NCI-H2107 treated with DMSO at 0.1 percent for 48 hours (cell line): ENCODE data around the gene SYNGR2.
A peak's percentile ranks its signal among the peaks of the same experiment; 100 is the strongest.

Experiments used
- DNase-seq: peaks from one replicate; lab custom pipeline; 2025; ENCODE audit not compliant: unreplicated experiment; lab: John Stamatoyannopoulos, UW

The SYNGR2 gene

DNA sequence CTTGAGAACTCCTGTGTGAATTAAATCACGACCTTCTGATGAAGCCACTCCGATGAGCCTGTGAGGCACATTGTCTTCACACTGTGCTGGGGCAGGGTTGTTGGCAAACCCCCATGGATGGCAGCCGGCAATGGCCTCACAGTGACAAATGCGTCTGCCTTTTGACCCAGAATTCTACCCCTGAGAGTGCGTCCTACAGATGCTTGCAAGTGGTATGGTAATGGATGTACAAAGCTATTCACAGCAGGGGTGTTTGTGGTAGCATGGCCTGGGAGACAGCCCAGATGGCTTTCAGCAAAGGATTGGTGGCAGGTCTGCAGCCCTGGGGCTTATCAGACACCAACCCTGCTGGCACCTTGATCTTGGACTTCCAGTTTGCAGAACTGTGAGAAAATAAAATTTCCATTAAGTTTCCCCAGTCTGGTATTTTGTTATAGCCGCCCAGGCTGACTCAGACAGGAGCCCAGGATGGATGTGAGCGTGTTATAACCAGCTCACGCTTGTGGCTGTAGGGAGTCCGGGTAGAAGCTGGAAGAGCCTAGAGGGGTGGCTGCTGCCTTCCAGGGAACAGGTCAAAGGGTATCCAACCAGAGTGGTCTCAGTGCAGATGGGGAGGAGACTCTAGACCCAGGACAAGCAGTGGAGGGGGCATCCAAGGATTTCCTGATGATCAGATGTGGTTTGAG is 28.9 kb downstream of the SYNGR2 start:
- DNase-seq = peak; percentile 44

DNA sequence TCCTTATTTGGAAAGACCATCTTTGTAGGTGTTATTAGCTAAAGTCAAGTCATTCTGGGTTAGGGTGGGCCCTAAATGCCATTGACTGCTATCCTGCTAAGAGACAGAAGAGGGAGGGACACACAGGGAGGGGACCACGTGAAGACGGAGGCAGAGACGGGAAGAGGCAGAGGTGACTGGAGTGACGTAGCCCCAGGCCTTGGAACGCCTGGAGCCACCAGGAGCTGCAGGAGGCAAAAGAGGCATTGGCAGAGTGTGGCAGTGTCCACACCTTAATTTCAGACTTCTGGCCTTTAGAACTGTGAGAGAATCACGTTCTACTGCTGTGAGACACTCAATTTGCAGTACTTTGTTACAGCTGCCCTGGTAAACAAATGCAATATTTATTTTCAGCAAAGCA is 32.1 kb downstream of the SYNGR2 start:
- DNase-seq = no peak

DNA sequence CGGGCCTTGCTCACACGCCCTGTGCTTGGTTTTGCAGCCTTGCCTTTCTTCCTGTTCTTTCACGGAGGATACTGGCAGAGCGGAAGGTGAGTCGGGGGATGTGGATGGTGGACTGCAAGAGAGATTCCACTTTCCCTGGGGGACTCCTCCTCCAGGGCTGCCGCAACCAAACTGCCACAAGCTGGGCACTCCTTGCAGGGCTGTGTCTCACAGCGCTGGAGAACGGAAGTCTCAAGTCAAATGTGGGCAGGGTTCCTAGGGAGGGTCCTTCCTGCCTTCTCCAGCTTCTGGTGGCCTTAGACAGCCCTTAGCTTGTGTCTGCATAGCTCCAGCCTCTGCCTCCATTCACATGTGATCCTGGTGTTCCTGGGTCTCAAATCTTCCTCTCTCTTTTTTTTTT is 34.3 kb downstream of the SYNGR2 start:
- no peak for DNase-seq

DNA sequence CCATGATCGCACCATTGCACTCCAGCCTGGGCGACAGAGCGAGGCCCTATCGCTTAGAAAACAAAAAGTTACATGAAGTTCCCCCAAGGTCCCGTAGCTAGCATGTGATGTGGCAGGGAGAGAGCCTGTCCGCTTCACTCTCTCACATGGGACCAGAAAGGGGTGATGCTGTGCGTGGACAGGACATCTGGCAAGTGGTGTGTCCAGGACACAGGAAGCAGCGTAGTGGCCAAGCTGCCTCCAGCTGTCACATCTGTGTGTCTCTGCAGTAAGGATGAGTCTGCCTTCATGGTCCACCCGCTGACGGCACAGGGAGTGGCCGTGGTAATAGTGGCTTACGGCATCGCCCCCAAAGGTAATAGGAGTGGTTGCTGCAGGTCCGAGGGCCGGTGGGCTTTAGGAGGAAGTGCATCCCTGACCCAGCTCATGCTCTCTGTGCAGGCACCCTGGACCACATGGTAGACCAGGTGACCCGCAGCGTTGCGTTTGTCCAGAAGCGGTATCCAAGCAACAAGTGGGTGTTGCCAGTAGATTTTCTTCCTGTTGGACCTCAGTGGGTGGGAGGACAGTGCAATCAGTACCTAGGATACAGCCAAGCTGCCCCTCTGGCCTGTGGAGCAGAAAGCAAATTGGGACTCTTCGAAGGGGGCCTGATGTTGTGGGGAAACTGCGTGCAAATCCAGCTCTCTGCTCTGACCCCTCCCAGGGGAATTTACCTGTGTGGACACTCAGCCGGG is 36.2 kb downstream of the SYNGR2 start:
- DNase-seq = no peak

DNA sequence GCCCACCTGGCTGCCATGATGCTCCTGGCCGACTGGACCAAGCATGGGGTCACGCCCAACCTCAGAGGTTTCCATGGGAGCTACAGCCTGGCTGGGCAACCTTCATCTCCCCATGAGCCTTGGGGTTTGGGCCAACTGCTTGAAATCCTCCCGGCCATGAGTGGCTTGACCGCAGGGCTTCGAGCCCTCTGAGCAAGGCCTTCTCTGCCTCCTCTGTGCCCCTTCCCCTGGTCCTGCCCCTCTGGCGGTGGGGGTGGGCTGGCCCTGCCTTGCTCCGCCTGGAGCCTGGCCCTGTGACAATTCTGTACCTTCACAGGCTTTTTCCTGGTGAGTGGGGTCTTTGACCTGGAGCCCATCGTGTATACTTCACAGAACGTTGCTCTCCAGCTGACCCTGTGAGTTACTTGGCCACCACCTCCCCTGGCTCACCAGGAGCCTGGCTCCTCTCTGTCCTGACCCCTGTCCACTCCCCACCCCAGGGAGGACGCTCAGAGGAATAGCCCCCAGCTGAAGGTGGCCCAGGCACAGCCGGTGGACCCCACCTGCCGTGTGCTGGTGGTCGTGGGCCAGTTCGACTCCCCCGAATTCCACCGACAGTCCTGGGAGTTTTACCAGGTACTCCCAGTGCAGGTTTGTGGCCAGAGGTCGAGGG is 36.9 kb downstream of the SYNGR2 start:
- no peak for DNase-seq

DNA sequence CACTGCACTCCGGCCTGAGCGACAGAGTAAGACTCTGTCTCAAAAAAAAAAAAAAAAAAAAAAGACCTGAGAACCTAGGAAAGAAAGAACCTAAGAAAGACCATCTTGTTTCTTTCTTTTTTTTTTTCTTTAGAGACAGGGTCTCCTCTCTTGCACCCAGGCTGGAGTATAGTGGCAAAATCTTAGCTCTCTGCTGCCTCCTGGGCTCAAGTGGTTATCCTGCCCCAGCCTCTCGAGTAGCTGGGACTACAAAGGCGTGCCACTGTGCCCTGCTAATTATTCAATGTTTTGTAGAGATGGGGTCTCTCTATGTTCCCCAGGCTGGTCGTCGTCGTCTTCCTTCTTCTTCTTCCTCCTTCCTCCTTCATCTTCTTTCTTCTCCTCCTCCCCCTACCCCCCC is 37.9 kb downstream of the SYNGR2 start:
- no peak for DNase-seq

DNA sequence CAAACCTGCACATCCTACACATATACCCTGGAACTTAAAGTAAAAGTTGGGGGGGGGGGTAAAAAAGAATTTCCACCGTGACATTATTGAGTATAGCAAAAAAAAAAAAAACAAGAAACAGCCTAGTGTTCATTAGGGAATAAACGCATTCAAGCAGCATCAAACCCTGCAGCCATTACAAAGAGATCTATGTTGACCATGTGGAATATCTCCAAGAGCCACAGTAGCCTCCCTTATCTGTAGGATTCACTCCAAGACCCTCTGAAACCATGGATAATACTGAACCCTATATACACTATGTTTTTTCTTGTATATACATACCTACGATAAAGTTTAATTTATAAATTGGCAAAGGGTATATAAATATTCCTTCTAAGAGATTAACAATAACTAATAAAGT is 40.1 kb downstream of the SYNGR2 start:
- no peak for DNase-seq

DNA sequence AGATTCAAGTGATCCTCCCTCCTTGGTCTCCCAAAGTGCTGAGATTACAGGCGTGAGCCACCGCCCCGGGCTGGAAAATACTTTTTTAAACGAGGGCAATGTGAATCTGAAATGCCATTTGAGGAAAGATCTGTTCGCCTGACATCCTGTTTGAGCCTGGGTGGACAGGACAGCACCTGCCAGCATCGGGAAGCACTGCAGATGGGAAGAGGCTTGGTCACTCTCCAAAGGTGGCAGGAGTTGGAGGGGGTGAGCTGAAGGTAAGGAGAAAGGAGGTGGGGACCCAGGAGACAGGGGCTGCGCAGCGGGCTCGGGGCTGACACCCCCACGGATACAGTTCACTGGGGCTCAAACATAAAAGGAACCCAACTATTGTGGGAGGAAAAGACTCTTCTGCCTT is 41.7 kb downstream of the SYNGR2 start:
- no peak for DNase-seq

DNA sequence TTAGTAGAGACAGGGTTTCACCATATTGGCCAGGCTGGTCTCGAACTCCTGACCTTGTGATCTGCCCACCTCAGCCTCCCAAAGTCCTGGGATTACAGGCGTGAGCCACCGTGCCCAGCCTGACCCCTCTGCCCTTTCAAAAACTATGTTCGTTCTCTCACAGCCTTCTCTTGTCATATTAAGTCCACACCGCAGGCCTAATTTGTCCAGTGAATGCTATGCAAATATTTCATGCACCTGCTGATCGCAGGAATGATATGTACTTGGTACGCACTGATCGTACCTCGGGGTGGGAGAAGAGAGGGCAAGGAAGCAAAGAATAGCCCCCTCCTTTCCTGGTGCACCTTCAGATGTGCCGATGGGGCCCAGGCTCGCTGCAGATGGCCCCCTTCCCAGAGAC is 42.7 kb downstream of the SYNGR2 start:
- DNase-seq = no peak

DNA sequence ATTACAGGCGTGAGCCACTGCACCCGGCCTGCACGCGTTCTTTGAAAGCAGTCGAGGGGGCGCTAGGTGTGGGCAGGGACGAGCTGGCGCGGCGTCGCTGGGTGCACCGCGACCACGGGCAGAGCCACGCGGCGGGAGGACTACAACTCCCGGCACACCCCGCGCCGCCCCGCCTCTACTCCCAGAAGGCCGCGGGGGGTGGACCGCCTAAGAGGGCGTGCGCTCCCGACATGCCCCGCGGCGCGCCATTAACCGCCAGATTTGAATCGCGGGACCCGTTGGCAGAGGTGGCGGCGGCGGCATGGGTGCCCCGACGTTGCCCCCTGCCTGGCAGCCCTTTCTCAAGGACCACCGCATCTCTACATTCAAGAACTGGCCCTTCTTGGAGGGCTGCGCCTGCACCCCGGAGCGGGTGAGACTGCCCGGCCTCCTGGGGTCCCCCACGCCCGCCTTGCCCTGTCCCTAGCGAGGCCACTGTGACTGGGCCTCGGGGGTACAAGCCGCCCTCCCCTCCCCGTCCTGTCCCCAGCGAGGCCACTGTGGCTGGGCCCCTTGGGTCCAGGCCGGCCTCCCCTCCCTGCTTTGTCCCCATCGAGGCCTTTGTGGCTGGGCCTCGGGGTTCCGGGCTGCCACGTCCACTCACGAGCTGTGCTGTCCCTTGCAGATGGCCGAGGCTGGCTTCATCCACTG is 45.8 kb downstream of the SYNGR2 start, which contains the start of gene BIRC5:
Gene BIRC5 (plus strand): TSS at position 238 of the 690 bp plus-strand sequence. CDS start 64 bp downstream, at position 302.
- peak; percentile 69 for DNase-seq

DNA sequence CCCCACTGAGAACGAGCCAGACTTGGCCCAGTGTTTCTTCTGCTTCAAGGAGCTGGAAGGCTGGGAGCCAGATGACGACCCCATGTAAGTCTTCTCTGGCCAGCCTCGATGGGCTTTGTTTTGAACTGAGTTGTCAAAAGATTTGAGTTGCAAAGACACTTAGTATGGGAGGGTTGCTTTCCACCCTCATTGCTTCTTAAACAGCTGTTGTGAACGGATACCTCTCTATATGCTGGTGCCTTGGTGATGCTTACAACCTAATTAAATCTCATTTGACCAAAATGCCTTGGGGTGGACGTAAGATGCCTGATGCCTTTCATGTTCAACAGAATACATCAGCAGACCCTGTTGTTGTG is 46.3 kb downstream of the SYNGR2 start:
- DNase-seq = no peak

DNA sequence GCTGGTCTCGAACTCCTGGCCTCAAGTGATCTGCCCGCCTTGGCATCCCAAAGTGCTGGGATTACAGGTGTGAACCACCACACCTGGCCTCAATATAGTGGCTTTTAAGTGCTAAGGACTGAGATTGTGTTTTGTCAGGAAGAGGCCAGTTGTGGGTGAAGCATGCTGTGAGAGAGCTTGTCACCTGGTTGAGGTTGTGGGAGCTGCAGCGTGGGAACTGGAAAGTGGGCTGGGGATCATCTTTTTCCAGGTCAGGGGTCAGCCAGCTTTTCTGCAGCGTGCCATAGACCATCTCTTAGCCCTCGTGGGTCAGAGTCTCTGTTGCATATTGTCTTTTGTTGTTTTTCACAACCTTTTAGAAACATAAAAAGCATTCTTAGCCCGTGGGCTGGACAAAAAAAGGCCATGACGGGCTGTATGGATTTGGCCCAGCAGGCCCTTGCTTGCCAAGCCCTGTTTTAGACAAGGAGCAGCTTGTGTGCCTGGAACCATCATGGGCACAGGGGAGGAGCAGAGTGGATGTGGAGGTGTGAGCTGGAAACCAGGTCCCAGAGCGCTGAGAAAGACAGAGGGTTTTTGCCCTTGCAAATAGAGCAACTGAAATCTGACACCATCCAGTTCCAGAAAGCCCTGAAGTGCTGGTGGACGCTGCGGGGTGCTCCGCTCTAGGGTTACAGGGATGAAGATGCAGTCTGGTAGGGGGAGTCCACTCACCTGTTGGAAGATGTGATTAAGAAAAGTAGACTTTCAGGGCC is 51.2 kb downstream of the SYNGR2 start:
- DNase-seq = peak; percentile 98
